Measurements from ENCODE around the gene NPSR1.

DNA sequence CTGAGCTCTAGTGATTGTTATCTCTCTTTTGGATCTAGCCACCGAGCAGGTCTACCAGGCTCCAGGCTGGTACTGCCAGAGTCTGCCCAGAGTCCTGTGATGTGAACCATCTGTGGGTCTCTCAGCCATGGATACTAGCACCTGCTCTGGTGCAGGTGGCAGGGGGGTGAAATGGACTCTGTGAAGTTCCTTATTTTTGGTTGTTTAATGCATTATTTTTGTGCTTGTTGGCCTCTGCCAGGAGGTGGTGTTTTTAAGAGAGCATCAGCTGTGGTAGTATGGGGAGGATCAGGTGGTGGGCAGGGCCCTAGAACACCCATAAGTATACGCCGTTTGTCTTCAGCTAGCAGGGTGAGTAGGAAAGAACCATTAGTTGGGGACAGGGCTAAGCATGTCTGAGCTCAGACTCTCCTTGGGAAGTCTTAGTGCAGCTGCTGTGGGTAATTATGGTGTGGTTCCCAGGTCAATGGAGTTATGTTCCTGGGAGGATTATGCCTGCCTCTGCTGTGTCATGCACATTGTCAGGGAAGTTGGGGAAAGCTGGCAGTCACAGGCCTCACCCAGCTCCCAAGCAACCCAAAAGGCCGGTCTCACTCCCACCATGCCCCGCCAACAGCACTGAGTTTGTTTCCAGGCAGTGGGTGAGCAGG lies 81.8 kb downstream of the NPSR1 start:
- no peak for TF ChIP-seq CTBP1 (IDR thresholded peaks at IDR 0.05; ENCODE audit: borderline replicate concordance)
- no peak for TF ChIP-seq BHLHE40 (IDR thresholded peaks at IDR 0.05; ENCODE audit: borderline replicate concordance)
- TF ChIP-seq TARDBP (IDR thresholded peaks at IDR 0.05) = no peak
- no peak for TF ChIP-seq NFRKB (IDR thresholded peaks at IDR 0.05)
- no peak for TF ChIP-seq FOXK2 (IDR thresholded peaks at IDR 0.05)
- no peak for TF ChIP-seq ARNT (IDR thresholded peaks at IDR 0.05)
- TF ChIP-seq FOXA1 (IDR thresholded peaks at IDR 0.05) = no peak
- TF ChIP-seq, protein P1, sequence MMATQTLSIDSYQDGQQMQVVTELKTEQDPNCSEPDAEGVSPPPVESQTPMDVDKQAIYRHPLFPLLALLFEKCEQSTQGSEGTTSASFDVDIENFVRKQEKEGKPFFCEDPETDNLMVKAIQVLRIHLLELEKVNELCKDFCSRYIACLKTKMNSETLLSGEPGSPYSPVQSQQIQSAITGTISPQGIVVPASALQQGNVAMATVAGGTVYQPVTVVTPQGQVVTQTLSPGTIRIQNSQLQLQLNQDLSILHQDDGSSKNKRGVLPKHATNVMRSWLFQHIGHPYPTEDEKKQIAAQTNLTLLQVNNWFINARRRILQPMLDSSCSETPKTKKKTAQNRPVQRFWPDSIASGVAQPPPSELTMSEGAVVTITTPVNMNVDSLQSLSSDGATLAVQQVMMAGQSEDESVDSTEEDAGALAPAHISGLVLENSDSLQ (IDR thresholded peaks at IDR 0.05) = no peak
- no peak for TF ChIP-seq L3MBTL2 (conservative IDR thresholded peaks at IDR 0.05)
- no peak for TF ChIP-seq FOXM1 (IDR thresholded peaks at IDR 0.05; ENCODE audit: borderline replicate concordance)
- TF ChIP-seq HDGF (IDR thresholded peaks at IDR 0.05; ENCODE audit: borderline replicate concordance) = no peak
- TF ChIP-seq ELF4 (IDR thresholded peaks at IDR 0.05) = no peak
